ENCODE measurements around the gene FMO5. TPM values are rescaled to one million over a fixed set of nuclear protein-coding genes. Genes with fewer than 3 reads are reported as not detected.

The FMO5 gene
- total RNA-seq, 1 experiment from 2014 or later, result 0.72 TPM

DNA sequence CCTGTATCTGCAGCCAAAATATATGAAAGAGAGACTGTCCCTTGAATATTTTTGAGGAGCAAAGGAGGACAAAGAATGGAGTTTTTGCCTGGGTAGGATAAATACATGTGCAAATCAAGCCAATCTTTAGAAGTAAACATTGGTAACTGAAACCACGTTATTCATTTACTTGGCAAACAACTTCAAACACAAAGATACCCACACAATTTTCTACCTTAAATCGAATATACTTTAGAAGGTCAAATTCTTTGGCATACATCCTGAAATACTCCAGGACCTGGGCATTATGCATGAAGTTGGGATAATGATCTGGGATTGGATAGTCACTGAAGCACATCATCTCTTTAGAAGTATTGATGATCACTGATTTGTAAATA lies 9.6 kb downstream of the FMO5 start:
- Mint-ChIP-seq H3K9me3 (ENCODE audit: unreplicated experiment) (no peaks in the 10 kb centered on the region), H3K4me1 (ENCODE audit: insufficient read depth, unreplicated experiment) (no peaks in the 10 kb centered on the region), H3K27me3 (ENCODE audit: insufficient read depth, unreplicated experiment) (no peaks in the 10 kb centered on the region), H3K27ac (ENCODE audit: low read depth, unreplicated experiment) (no peak overlapping the region), H3K36me3 (ENCODE audit: insufficient read depth, unreplicated experiment) (no peaks in the 10 kb centered on the region), H3K4me3 (ENCODE audit: unreplicated experiment) (no peak overlapping the region)
- POLR2A ChIA-PET, result no interaction called here
- TF ChIP-seq, protein P1, sequence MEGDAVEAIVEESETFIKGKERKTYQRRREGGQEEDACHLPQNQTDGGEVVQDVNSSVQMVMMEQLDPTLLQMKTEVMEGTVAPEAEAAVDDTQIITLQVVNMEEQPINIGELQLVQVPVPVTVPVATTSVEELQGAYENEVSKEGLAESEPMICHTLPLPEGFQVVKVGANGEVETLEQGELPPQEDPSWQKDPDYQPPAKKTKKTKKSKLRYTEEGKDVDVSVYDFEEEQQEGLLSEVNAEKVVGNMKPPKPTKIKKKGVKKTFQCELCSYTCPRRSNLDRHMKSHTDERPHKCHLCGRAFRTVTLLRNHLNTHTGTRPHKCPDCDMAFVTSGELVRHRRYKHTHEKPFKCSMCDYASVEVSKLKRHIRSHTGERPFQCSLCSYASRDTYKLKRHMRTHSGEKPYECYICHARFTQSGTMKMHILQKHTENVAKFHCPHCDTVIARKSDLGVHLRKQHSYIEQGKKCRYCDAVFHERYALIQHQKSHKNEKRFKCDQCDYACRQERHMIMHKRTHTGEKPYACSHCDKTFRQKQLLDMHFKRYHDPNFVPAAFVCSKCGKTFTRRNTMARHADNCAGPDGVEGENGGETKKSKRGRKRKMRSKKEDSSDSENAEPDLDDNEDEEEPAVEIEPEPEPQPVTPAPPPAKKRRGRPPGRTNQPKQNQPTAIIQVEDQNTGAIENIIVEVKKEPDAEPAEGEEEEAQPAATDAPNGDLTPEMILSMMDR (IDR thresholded peaks at IDR 0.05; ENCODE audit: unreplicated experiment), result no peak
- DNase-seq (ENCODE audit: unreplicated experiment), result no peak
- CTCF ChIA-PET, result interaction anchor here (1.2 to 1.5 kb wide), 2 partner anchors 15 to 42 kb away, joined by 4 to 5 read pairs; no protein-coding TSS in a partner anchor
- intact Hi-C loops (cut with micrococcal nuclease), result no loop called here
- no TSS peak for BruUV-seq (replicated peaks)

DNA sequence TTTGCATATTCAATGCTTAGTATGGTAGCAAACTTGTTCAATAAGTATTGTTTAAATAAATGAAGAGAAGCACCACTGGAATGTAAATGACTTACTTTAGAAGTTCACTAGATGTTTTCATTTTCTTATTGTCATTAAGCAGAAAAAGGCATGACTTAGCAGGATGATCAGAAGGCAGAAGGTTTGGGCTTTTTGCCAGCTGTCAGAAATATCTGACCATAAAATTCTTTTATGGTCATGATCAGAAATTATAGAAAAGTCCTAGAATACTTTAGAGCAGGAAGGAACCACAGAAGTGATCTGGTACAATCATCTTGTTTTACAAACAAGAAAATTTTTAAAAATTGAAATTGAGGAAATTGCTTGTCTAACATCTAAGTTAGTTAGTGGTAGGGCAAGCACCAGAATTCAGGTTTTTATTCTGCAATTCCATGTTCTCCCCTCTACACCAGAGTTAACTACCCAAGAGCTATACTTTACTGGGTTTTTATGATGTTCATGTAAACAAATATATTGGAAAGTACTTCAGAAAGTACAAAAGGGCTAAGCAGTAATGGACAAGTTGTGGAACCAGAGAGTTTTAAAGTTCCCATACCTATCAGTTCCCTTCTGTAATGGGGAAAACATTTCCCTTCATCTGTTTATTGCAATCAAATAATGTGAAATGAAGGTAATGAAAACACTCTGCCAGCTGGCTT lies 10.1 kb downstream of the FMO5 start:
- intact Hi-C loops (cut with micrococcal nuclease), result no loop called here
- POLR2A ChIA-PET, result no interaction called here
- BruUV-seq (replicated peaks), result no TSS peak
- Mint-ChIP-seq H3K27ac (ENCODE audit: low read depth, unreplicated experiment) (no peak overlapping the region), H3K4me1 (ENCODE audit: insufficient read depth, unreplicated experiment) (no peaks in the 10 kb centered on the region), H3K27me3 (ENCODE audit: insufficient read depth, unreplicated experiment) (no peaks in the 10 kb centered on the region), H3K9me3 (ENCODE audit: unreplicated experiment) (no peaks in the 10 kb centered on the region), H3K4me3 (ENCODE audit: unreplicated experiment) (no peak overlapping the region), H3K36me3 (ENCODE audit: insufficient read depth, unreplicated experiment) (no peaks in the 10 kb centered on the region)
- DNase-seq (ENCODE audit: unreplicated experiment), result no peak
- CTCF ChIA-PET, result interaction anchor here (1.2 to 1.5 kb wide), 2 partner anchors 14 to 42 kb away, joined by 4 to 5 read pairs; no protein-coding TSS in a partner anchor
- TF ChIP-seq, protein P1 (IDR thresholded peaks at IDR 0.05; ENCODE audit: unreplicated experiment), result no peak

DNA sequence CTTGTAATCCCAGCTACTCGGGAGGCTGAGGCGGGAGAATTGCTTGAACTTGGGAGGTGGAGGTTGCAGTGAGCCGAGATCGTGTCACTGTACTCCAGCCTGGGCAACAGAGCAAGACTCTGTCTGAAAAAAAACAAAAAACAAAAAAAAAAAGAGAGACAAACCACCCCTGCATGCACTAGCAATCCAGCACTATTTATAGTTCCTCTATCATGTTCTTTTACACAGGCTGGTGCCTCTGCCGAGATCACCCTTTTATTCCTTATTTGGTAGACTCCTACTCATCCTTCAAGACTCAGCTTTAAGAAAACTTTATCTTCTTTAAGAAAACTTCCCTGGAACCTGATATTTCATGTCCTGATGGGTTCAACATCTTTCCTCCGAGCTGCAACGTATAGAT lies 10.8 kb downstream of the FMO5 start:
- Mint-ChIP-seq H3K9me3 (ENCODE audit: unreplicated experiment) (no peaks in the 10 kb centered on the region), H3K4me3 (ENCODE audit: unreplicated experiment) (no peak overlapping the region), H3K4me1 (ENCODE audit: insufficient read depth, unreplicated experiment) (no peaks in the 10 kb centered on the region), H3K36me3 (ENCODE audit: insufficient read depth, unreplicated experiment) (no peaks in the 10 kb centered on the region), H3K27ac (ENCODE audit: low read depth, unreplicated experiment) (no peak overlapping the region), H3K27me3 (ENCODE audit: insufficient read depth, unreplicated experiment) (no peaks in the 10 kb centered on the region)
- intact Hi-C loops (cut with micrococcal nuclease), result no loop called here
- POLR2A ChIA-PET, result no interaction called here
- no TSS peak for BruUV-seq (replicated peaks)
- CTCF ChIA-PET, result interaction anchor here (0.6 to 1.2 kb wide), 3 partner anchors 14 to 60 kb away, joined by 3 to 5 read pairs (median 4); no protein-coding TSS in a partner anchor
- no peak for DNase-seq (ENCODE audit: unreplicated experiment)
- TF ChIP-seq, protein P1 (IDR thresholded peaks at IDR 0.05; ENCODE audit: unreplicated experiment), result no peak

DNA sequence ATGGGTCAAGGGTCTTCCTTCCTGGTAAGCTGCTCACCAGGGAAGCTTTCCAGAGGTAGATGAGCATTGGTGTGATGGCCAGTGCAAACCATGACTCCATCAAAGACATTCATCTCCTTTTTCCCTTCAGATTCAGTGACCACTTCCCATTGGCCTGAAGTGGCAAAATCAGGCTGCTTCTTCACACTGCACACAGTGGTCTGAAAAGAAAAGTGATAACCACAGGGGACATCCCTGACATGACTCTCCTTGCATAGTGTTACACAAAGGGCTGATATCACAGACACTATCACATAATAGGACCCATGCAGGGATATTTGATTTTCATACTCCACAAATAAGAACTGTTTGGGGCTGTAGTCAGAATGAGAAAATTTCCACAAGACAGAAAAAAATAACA lies 11.9 kb downstream of the FMO5 start:
- no peak for DNase-seq (ENCODE audit: unreplicated experiment)
- ChIA-PET CTCF (no interaction called here), POLR2A (interaction anchor here (1.2 kb wide), 1 partner anchor 9 kb away, joined by 3 read pairs; no protein-coding TSS in a partner anchor)
- TF ChIP-seq, protein P1 (IDR thresholded peaks at IDR 0.05; ENCODE audit: unreplicated experiment), result no peak
- Mint-ChIP-seq H3K27ac (ENCODE audit: low read depth, unreplicated experiment) (no peak overlapping the region), H3K4me3 (ENCODE audit: unreplicated experiment) (no peak overlapping the region), H3K27me3 (ENCODE audit: insufficient read depth, unreplicated experiment) (no peaks in the 10 kb centered on the region), H3K4me1 (ENCODE audit: insufficient read depth, unreplicated experiment) (no peaks in the 10 kb centered on the region), H3K36me3 (ENCODE audit: insufficient read depth, unreplicated experiment) (no peaks in the 10 kb centered on the region), H3K9me3 (ENCODE audit: unreplicated experiment) (no peaks in the 10 kb centered on the region)
- no TSS peak for BruUV-seq (replicated peaks)
- intact Hi-C loops (cut with micrococcal nuclease), result no loop called here

Measured in MCF 10A (cell line).